T-cell (primary cell): Measurements from ENCODE around the gene COL5A3. TPM values are rescaled to one million over a fixed set of nuclear protein-coding genes. Genes with fewer than 3 reads are reported as not detected.

ENCODE experiments used
- ATAC-seq, 4 experiments: fragments of 200-7000 bp in 3 of 4; fragments of 150-1000 bp in 1 of 4; cut with Tn5 transposase; replicated peaks in 1 of 4; 1 replicate in 3 of 4; 2 replicates in 1 of 4; pipeline ENCODE4 v1.10.0; 2021; ENCODE audit warnings: moderate library complexity in 3 of 4, mild to moderate bottlenecking in 2 of 4, moderate number of reproducible peaks in 1 of 4
- CTCF ChIA-PET, 2 donors: fragments of 300-600 bp; sonication (Branson Sonifier 250); formaldehyde crosslinking; loops; one replicate each; lab custom pipeline; 2022; ENCODE audit warnings: antibody characterized with exemption in 2 of 2; lab: Charles Lee
- POLR2A ChIA-PET, 2 donors: fragments of 300-600 bp; sonication (Branson Sonifier 250); formaldehyde crosslinking; loops; one replicate each; lab custom pipeline; 2022; ENCODE audit warnings: antibody characterized with exemption in 2 of 2; lab: Charles Lee
- DNase-seq, 35 experiments: peaks; one replicate each; pipeline versions ENCODE4 v3.0.0 to v3.0.0-alpha.2; 2013 to 2023
- H3K27ac ChIP-seq: one replicate; pipeline ENCODE4 v1.5.1; 2013; ENCODE audit warnings: low read length
- H3K27me3 ChIP-seq, 2 experiments: replicated peaks in 1 of 2; 1 replicate in 1 of 2; 2 replicates in 1 of 2; pipeline versions ENCODE4 v1.6.1 to v1.7.0; 2013; ENCODE audit warnings: low read length in 1 of 2, mixed read lengths in 1 of 2; ENCODE audit not compliant: control insufficient read depth in 2 of 2, insufficient read depth in 2 of 2; ENCODE audit errors: extremely low read depth in 1 of 2
- H3K36me3 ChIP-seq, 2 donors: 1 replicate in 1 of 2; 2 replicates in 1 of 2; pipeline versions ENCODE4 v1.6.1 to v1.7.0; 2013; ENCODE audit warnings: low read length in 1 of 2; ENCODE audit not compliant: control insufficient read depth in 2 of 2, insufficient read depth in 1 of 2; ENCODE audit errors: extremely low read depth in 1 of 2
- H3K4me1 ChIP-seq, 2 experiments: 1 replicate in 1 of 2; 2 replicates in 1 of 2; pipeline versions ENCODE4 v1.6.1 to v1.7.0; 2013; ENCODE audit warnings: low read length in 2 of 2, mixed read lengths in 1 of 2; ENCODE audit not compliant: insufficient read depth in 2 of 2, control insufficient read depth in 1 of 2; ENCODE audit errors: extremely low read depth in 1 of 2
- H3K4me3 ChIP-seq, 2 donors: 1 replicate in 1 of 2; 2 replicates in 1 of 2; pipeline versions ENCODE4 v1.5.1 to v1.7.0; 2013; ENCODE audit warnings: mild to moderate bottlenecking in 2 of 2, low read length in 1 of 2, moderate library complexity in 1 of 2; ENCODE audit not compliant: control insufficient read depth in 1 of 2; ENCODE audit errors: extremely low read depth in 1 of 2
- H3K9me3 ChIP-seq: 2 replicates; pipeline ENCODE4 v1.7.0; 2013
- H3K27ac Mint-ChIP-seq, 2 donors: one replicate each; pipeline ENCODE4 v1.8.0; 2020 to 2021; ENCODE audit warnings: mild to moderate bottlenecking in 2 of 2, mixed read lengths in 2 of 2
- H3K27me3 Mint-ChIP-seq, 2 donors: one replicate each; pipeline ENCODE4 v1.8.0; 2021 to 2022; ENCODE audit warnings: mixed read lengths in 2 of 2
- H3K36me3 Mint-ChIP-seq: one replicate; pipeline ENCODE4 v1.8.0; 2021; ENCODE audit warnings: mixed read lengths
- H3K4me1 Mint-ChIP-seq, 3 donors: one replicate each; pipeline ENCODE4 v1.8.0; 2020 to 2022; ENCODE audit warnings: mixed read lengths in 3 of 3, mild to moderate bottlenecking in 1 of 3
- H3K4me3 Mint-ChIP-seq, 3 donors: one replicate each; pipeline ENCODE4 v1.8.0; 2020 to 2022; ENCODE audit warnings: mild to moderate bottlenecking in 3 of 3, mixed read lengths in 3 of 3, moderate library complexity in 3 of 3
- H3K9me3 Mint-ChIP-seq, 3 donors: one replicate each; pipeline ENCODE4 v1.8.0; 2020 to 2022; ENCODE audit warnings: mixed read lengths in 3 of 3
- WGBS: methylation state at CpG from one replicate; pipeline ENCODE4 v1.1.5; 2013; ENCODE audit warnings: missing lambda C conversion rate; ENCODE audit not compliant: insufficient coverage; 5-methylcytosine and 5-hydroxymethylcytosine counted together
- total RNA-seq, 35 experiments: library from RNA in 6 of 35; stranded (reverse) in 6 of 35; fragments of 120-200 nt in 1 of 35; gene quantifications; one replicate each; pipeline versions ENCODE4 v1.2.1 to v1.2.4 and lab custom pipeline; 2013 to 2026

Gene COL5A3
- total RNA-seq, 5 donors from 2014 or later (not counting 1 experiment from before 2014, with no cell fraction given): 0.13 to 3.4 (median 2.2) TPM

DNA sequence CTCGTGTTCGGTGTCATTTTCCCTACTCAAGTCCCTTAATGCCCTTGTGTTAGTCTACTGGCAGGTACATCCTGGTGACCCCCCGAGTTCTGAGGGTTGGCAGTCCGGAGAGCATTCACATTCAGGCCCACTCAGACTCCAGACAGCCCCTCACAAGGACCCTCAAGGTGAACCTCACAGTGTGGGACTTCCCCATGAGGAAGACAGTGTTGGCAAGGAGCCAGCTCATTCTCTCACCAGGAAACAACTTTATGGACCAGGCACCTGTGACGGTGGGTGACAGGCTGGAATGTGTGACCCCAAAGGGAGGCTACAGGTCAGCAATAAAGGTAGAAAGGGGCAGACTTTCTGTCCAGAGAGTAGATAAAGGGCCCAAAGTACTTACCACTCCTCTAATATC lies 27.5 kb upstream of the COL5A3 start:
- Histone ChIP-seq H3K4me1 (no peaks in the 10 kb centered on the region), H3K4me3 (no peak overlapping the region), H3K27ac (no peak overlapping the region), H3K27me3 (peaks cover 0 to 53% of the 10 kb centered on the region in 2 experiments), H3K36me3 (no peaks in the 10 kb centered on the region), H3K9me3 (no peaks in the 10 kb centered on the region)
- Mint-ChIP-seq H3K27ac (no peak overlapping the region), H3K4me3 (no peak overlapping the region), H3K27me3 (peaks cover 37 to 46% of the 10 kb centered on the region in 2 donors), H3K4me1 (no peaks in the 10 kb centered on the region), H3K9me3 (no peaks in the 10 kb centered on the region), H3K36me3 (no peaks in the 10 kb centered on the region)
- CTCF ChIA-PET: no interaction called here
- 88% methylated on average over 2 of the region's 5 CpGs for WGBS
- DNase-seq: peak in 1 of 35 experiments; percentile 9
- POLR2A ChIA-PET: no interaction called here
- ATAC-seq: no peak

DNA sequence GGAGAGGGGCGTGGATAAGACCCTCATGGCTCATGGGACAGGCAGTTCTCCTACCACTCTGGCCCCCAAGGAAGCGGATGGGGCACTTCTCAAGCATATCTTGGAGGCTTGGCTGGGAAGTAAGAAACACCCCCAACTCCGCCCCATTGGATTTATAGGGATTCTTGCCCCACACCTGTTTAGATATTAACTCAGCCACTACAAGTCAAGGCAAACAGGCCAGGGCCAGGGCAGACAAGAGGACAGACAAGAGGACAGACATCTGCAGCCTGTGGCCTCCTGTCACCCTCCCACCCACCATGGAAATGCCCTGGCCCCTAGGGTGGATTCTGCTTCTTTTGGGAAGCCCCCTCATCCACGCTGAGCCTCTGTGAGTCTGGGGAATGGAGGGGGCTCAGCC lies 27.1 kb upstream of the COL5A3 start:
- H3K36me3 ChIP-seq: no peaks in the 10 kb centered on the region
- H3K4me3 ChIP-seq: no peak overlapping the region
- Mint-ChIP-seq H3K27me3 (peaks cover 37 to 47% of the 10 kb centered on the region in 2 donors), H3K36me3 (no peaks in the 10 kb centered on the region), H3K4me3 (no peak overlapping the region), H3K4me1 (no peaks in the 10 kb centered on the region), H3K27ac (no peak overlapping the region), H3K9me3 (no peaks in the 10 kb centered on the region)
- ChIA-PET CTCF (no interaction called here), POLR2A (no interaction called here)
- H3K4me1 ChIP-seq: no peaks in the 10 kb centered on the region
- no peak overlapping the region for H3K27ac ChIP-seq
- 100% methylated on average over 1 of the region's 4 CpGs for WGBS
- H3K9me3 ChIP-seq: no peaks in the 10 kb centered on the region
- H3K27me3 ChIP-seq: peaks cover 0 to 52% of the 10 kb centered on the region in 2 experiments
- ATAC-seq: no peak
- no peak for DNase-seq

- H3K9me3 ChIP-seq: no peaks in the 10 kb centered on the region
- DNase-seq: no peak
- H3K4me3 Mint-ChIP-seq: no peak overlapping the region
- H3K27ac Mint-ChIP-seq: no peak overlapping the region
- H3K4me1 Mint-ChIP-seq: no peaks in the 10 kb centered on the region
- H3K27me3 ChIP-seq: peaks cover 0 to 56% of the 10 kb centered on the region in 2 experiments
- H3K36me3 ChIP-seq: no peaks in the 10 kb centered on the region
- no peaks in the 10 kb centered on the region for H3K36me3 Mint-ChIP-seq
- H3K27ac ChIP-seq: no peak overlapping the region
- no peaks in the 10 kb centered on the region for H3K9me3 Mint-ChIP-seq
- no peak overlapping the region for H3K4me3 ChIP-seq
- CTCF ChIA-PET: no interaction called here
- ATAC-seq: no peak
- H3K4me1 ChIP-seq: no peaks in the 10 kb centered on the region
- 79% methylated on average over 4 of the region's 5 CpGs for WGBS
- POLR2A ChIA-PET: no interaction called here
- H3K27me3 Mint-ChIP-seq: peaks cover 35 to 48% of the 10 kb centered on the region in 2 donors
These were observed 26.3 kb upstream of the COL5A3 start for GRCh38 chr19:10036601-10037071.

GRCh38 chr19:10033614-10034013 lies 23.3 kb upstream of the COL5A3 start:
- H3K36me3 Mint-ChIP-seq: no peaks in the 10 kb centered on the region
- Histone ChIP-seq H3K4me3 (no peak overlapping the region), H3K27me3 (peaks cover 0 to 41% of the 10 kb centered on the region in 2 experiments), H3K9me3 (no peaks in the 10 kb centered on the region), H3K27ac (no peak overlapping the region), H3K36me3 (no peaks in the 10 kb centered on the region), H3K4me1 (no peaks in the 10 kb centered on the region)
- ChIA-PET POLR2A (interaction anchor here in 1 of 2 donors (0.5 kb wide), 1 partner anchor 110 kb away, joined by 3 read pairs; no protein-coding TSS in a partner anchor), CTCF (no interaction called here)
- no peak for ATAC-seq
- H3K9me3 Mint-ChIP-seq: no peaks in the 10 kb centered on the region
- DNase-seq: no peak
- no peak overlapping the region for H3K4me3 Mint-ChIP-seq
- H3K4me1 Mint-ChIP-seq: no peaks in the 10 kb centered on the region
- no peak overlapping the region for H3K27ac Mint-ChIP-seq
- peaks cover 20 to 31% of the 10 kb centered on the region in 2 donors for H3K27me3 Mint-ChIP-seq
- 61% methylated on average over 5 of the region's 8 CpGs for WGBS

DNA sequence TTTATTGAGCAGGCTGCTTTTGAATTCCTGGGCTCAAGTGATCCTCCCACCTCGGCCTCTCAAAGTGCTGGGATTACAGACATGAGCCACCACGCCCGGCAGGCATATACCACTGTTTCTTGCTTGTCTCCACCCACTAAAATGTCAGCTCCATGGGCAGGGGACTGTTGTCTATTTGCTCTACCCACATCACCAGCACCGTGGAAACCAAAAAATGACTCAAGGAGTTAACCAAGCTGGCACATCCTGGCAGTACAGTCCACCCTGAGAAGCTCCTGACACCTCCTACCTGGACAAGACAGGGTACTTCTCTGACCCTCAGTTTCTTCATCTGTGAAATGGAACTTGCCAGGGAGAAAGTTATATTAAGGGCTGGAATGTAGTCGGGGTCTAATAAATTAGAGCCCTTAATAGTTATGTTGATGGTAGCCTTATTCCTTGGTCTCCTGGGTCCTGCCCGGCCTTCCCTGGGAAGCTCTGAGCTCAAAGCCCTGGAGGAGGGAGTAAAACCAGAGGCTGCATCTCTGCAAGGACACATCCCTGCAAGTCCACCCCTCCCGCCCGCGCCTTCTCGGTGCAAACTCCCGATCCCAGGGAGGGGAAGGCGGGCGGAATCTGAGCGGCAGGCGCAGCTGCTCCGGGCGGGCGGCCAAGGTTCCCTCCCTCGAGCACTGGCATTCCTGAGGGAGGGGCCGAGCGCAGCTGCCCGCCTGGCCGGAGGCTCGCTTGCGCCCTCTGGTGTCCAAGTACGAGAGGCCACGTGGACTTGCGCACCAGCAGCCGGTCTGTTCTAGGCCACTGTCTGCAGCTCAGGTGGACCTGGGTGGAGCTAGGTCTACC lies 17.1 kb upstream of the COL5A3 start:
- Mint-ChIP-seq H3K4me3 (no peak overlapping the region), H3K27ac (no peak overlapping the region), H3K9me3 (no peaks in the 10 kb centered on the region), H3K36me3 (no peaks in the 10 kb centered on the region), H3K4me1 (peaks cover 0 to 7% (median 3%) of the 10 kb centered on the region in 3 donors), H3K27me3 (peaks cover 14 to 24% of the 10 kb centered on the region in 2 donors)
- 9% methylated on average over 27 of the region's 29 CpGs for WGBS
- ChIA-PET POLR2A (no interaction called here), CTCF (interaction anchor here (0.5 to 2.3 kb wide), 9 partner anchors 8 to 1415 kb away, joined by 3 to 7 read pairs (median 3); no protein-coding TSS in a partner anchor)
- Histone ChIP-seq H3K27ac (no peak overlapping the region), H3K36me3 (no peaks in the 10 kb centered on the region), H3K9me3 (no peaks in the 10 kb centered on the region), H3K27me3 (peaks cover 4 to 35% of the 10 kb centered on the region in 2 experiments), H3K4me1 (peaks cover 0 to 6% of the 10 kb centered on the region in 2 experiments), H3K4me3 (no peak overlapping the region)
- ATAC-seq (peak; percentile 71 to 81 (median 78)), DNase-seq (peak; percentile 17 to 84 (median 57))

- Mint-ChIP-seq H3K4me1 (peaks cover 0 to 7% (median 3%) of the 10 kb centered on the region in 3 donors), H3K4me3 (no peak overlapping the region), H3K27ac (no peak overlapping the region), H3K27me3 (peaks cover 12 to 19% of the 10 kb centered on the region in 2 donors), H3K36me3 (no peaks in the 10 kb centered on the region), H3K9me3 (no peaks in the 10 kb centered on the region)
- 100% methylated on average over 3 of the region's 3 CpGs for WGBS
- DNase-seq (no peak), ATAC-seq (no peak)
- H3K4me1 ChIP-seq: peaks cover 0 to 6% of the 10 kb centered on the region in 2 experiments
- ChIA-PET POLR2A (no interaction called here), CTCF (interaction anchor here (0.6 to 2.3 kb wide), 3 partner anchors 9 to 188 kb away, joined by 3 to 7 read pairs (median 4); no protein-coding TSS in a partner anchor)
- H3K27ac ChIP-seq: no peak overlapping the region
- H3K36me3 ChIP-seq: no peaks in the 10 kb centered on the region
- H3K4me3 ChIP-seq: no peak overlapping the region
- no peaks in the 10 kb centered on the region for H3K9me3 ChIP-seq
- H3K27me3 ChIP-seq: peaks cover 4 to 30% of the 10 kb centered on the region in 2 experiments
These were observed 16.4 kb upstream of the COL5A3 start for GRCh38 chr19:10026744-10027143.
